K562 (cell line): ENCODE measurements around the gene RINL. TPM values are rescaled to one million over a fixed set of nuclear protein-coding genes. Genes with fewer than 3 reads are reported as not detected.

Experiments
- CHD1 ChIP-seq: fragments of 200-600 bp; sonication (generic); IDR thresholded peaks from one replicate; pipeline ENCODE4 v1.6.1; 2012; ENCODE audit warnings: mild to moderate bottlenecking, moderate library complexity, low read length, inconsistent platforms
- CREBBP ChIP-seq: IDR thresholded peaks from one replicate; pipeline ENCODE4 v1.6.1; 2012; ENCODE audit warnings: low read depth, mild to moderate bottlenecking, control low read depth, inconsistent platforms, low read length
- CTBP1 ChIP-seq: fragments of 450-650 bp; IDR thresholded peaks from 2 replicates; pipeline ENCODE4 v1.6.1; 2016; ENCODE audit warnings: borderline replicate concordance
- ETV1 ChIP-seq: fragments of 450-650 bp; conservative IDR thresholded peaks from 2 replicates; pipeline ENCODE4 v1.6.1; 2016; ENCODE audit warnings: missing genetic modification characterization, control low read depth, low read depth, missing compliant biosample characterization
- GABPB2 ChIP-seq: fragments of 250-450 bp; sonication (Bioruptor Pico); conservative IDR thresholded peaks from 2 replicates; pipeline ENCODE4 v1.5.1; 2021; ENCODE audit warnings: mild to moderate bottlenecking
- KAT2B ChIP-seq: IDR thresholded peaks from one replicate; pipeline ENCODE4 v1.6.1; 2012; ENCODE audit warnings: low read depth, mild to moderate bottlenecking, control low read depth, inconsistent platforms, low read length, moderate library complexity
- L3MBTL2 ChIP-seq: fragments of 450-650 bp; IDR thresholded peaks from 2 replicates; pipeline ENCODE4 v1.6.1; 2016; ENCODE audit warnings: mild to moderate bottlenecking, moderate library complexity
- POLR2G ChIP-seq: fragments of 200-400 bp; formaldehyde crosslinking; IDR thresholded peaks from 2 replicates; pipeline ENCODE4 v1.6.1; 2017; ENCODE audit warnings: low read depth, mild to moderate bottlenecking, antibody characterized with exemption, low read length, moderate library complexity
- RBM22 ChIP-seq: fragments of 200-400 bp; formaldehyde crosslinking; IDR thresholded peaks from 2 replicates; pipeline ENCODE4 v1.6.1; 2018; ENCODE audit warnings: low read length, low read depth; ENCODE audit not compliant: poor library complexity, severe bottlenecking
- SETDB1 ChIP-seq: IDR thresholded peaks from one replicate; pipeline ENCODE4 v1.6.1; 2012; ENCODE audit warnings: low read length, control low read depth, inconsistent platforms
- SPI1 ChIP-seq: IDR thresholded peaks from 2 replicates; pipeline ENCODE4 v1.6.1; 2011; ENCODE audit warnings: low read depth, low read length, control low read depth, borderline replicate concordance
- ZNF436 ChIP-seq: fragments of 250-450, 450-650 bp; sonication (Bioruptor Pico); formaldehyde crosslinking; IDR thresholded peaks from 2 replicates; pipeline ENCODE4 v1.7.0; 2020; ENCODE audit warnings: mild to moderate bottlenecking
- polyA plus RNA-seq, 8 experiments: library from polyadenylated mRNA; depleted of rRNA in 4 of 8; stranded (reverse) in 5 of 8; unstranded in 3 of 8; fragments of >200 nt; fragmentation: Nextera tagmentation in 2 of 8; fragmentation: Illumina TruSeq in 1 of 8; extraction: Ambion mirVana in 2 of 8; extraction: Trizol in 1 of 8; gene quantifications; 2 replicates each; pipeline versions ENCODE4 v1.2.1 to v1.2.3, GENCODE V29; 2011 to 2014; ENCODE audit warnings: inconsistent platforms in 1 of 8, missing spikeins in 1 of 8
- total RNA-seq, 7 experiments: library from RNA; depleted of rRNA in 6 of 7; stranded (reverse); fragments of >200 nt in 6 of 7; fragmentation: Illumina TruSeq in 2 of 7; extraction: Trizol in 2 of 7; gene quantifications; 2 replicates each; pipeline versions ENCODE4 v1.2.1 to v1.2.3, GENCODE V29; 2011 to 2021; ENCODE audit warnings: low replicate concordance in 1 of 7
- TF ChIP-seq, protein P1 (sequence below): fragments of 200-800 bp; sonication (Bioruptor generic); IDR thresholded peaks from 2 replicates; pipeline ENCODE4 v1.6.1; 2017; ENCODE audit warnings: missing genetic modification characterization, missing compliant biosample characterization
- TF ChIP-seq, protein P2 (sequence below): fragments of 450-650 bp; formaldehyde crosslinking; IDR thresholded peaks from 2 replicates; pipeline ENCODE4 v1.4.0; 2022; ENCODE audit warnings: missing genetic modification characterization
- TF ChIP-seq, protein P3 (sequence below): fragments of 200-800 bp; sonication (Bioruptor generic); IDR thresholded peaks from 2 replicates; pipeline ENCODE4 v1.6.1; 2016; ENCODE audit warnings: missing genetic modification characterization, missing compliant biosample characterization
- TF ChIP-seq, protein P4 (sequence below): sonication (generic); formaldehyde crosslinking; IDR thresholded peaks from 2 replicates; pipeline ENCODE4 v1.8.0; 2022; ENCODE audit warnings: mild to moderate bottlenecking, missing genetic modification reagents
- TF ChIP-seq, protein P5 (sequence below): fragments of 250-450 bp; sonication (Bioruptor Pico); IDR thresholded peaks from 2 replicates; pipeline ENCODE4 v1.8.0; 2022; ENCODE audit warnings: moderate library complexity, mild to moderate bottlenecking, inconsistent platforms

RINL gene
- total and polyA plus RNA-seq, 9 of the 15 experiments (the other 6 are each of a cell fraction or from before 2014, with no cell fraction given), result 0.82 to 10.9 (median 4.9) TPM

DNA sequence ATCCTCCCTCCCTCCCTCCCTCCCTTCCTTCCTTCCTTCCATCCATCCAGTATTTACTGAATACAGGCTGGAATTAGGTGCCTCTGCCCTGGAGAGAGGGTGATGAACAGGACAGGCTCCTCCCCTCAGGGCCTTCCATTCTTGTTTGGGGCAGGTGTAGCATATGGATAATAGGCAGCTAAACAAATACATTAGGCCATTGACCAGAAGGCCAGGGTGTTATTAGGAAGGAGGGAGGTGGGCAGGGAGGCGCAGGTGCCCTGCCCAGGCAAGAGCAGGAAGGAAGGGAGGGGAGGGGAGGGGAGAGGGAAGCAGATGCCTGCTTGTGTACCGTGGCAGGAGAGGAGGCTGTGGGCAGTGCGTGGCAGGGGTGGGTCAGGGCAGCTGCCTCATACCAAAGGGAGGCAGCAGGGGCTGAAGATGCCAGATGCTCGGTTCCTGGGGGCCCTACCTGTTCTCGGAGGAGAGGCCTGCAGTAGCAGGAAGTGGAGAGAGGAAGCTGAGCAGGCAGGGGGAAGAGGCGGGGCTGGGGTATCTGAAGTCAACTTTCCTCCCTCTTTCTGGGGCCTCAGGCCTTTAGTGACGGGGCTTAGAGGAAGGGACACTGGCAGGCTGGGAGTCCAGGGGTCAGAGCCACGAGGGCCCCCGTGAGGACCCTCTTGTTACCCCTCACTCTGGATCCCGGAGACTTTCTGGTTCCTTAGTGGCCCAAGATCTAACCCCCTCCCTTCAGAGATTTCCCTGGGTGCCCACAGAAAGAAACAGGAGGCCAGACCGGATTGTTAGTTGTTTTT is at the start of gene RINL (continued):
- no peak for TF ChIP-seq RBM22
- TF ChIP-seq CREBBP, result no peak
- TF ChIP-seq, protein P1, sequence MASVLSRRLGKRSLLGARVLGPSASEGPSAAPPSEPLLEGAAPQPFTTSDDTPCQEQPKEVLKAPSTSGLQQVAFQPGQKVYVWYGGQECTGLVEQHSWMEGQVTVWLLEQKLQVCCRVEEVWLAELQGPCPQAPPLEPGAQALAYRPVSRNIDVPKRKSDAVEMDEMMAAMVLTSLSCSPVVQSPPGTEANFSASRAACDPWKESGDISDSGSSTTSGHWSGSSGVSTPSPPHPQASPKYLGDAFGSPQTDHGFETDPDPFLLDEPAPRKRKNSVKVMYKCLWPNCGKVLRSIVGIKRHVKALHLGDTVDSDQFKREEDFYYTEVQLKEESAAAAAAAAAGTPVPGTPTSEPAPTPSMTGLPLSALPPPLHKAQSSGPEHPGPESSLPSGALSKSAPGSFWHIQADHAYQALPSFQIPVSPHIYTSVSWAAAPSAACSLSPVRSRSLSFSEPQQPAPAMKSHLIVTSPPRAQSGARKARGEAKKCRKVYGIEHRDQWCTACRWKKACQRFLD (CRISPR knock-in tag), result no peak
- no peak for TF ChIP-seq KAT2B
- TF ChIP-seq, protein P2, sequence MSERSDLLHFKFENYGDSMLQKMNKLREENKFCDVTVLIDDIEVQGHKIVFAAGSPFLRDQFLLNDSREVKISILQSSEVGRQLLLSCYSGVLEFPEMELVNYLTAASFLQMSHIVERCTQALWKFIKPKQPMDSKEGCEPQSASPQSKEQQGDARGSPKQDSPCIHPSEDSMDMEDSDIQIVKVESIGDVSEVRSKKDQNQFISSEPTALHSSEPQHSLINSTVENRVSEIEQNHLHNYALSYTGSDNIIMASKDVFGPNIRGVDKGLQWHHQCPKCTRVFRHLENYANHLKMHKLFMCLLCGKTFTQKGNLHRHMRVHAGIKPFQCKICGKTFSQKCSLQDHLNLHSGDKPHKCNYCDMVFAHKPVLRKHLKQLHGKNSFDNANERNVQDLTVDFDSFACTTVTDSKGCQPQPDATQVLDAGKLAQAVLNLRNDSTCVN (CRISPR knock-in tag), result peak; percentile 78; the same call in 1 of the 2 replicates
- TF ChIP-seq CTBP1, result peak; percentile 45; the same call in 1 of the 2 replicates
- TF ChIP-seq, protein P3, sequence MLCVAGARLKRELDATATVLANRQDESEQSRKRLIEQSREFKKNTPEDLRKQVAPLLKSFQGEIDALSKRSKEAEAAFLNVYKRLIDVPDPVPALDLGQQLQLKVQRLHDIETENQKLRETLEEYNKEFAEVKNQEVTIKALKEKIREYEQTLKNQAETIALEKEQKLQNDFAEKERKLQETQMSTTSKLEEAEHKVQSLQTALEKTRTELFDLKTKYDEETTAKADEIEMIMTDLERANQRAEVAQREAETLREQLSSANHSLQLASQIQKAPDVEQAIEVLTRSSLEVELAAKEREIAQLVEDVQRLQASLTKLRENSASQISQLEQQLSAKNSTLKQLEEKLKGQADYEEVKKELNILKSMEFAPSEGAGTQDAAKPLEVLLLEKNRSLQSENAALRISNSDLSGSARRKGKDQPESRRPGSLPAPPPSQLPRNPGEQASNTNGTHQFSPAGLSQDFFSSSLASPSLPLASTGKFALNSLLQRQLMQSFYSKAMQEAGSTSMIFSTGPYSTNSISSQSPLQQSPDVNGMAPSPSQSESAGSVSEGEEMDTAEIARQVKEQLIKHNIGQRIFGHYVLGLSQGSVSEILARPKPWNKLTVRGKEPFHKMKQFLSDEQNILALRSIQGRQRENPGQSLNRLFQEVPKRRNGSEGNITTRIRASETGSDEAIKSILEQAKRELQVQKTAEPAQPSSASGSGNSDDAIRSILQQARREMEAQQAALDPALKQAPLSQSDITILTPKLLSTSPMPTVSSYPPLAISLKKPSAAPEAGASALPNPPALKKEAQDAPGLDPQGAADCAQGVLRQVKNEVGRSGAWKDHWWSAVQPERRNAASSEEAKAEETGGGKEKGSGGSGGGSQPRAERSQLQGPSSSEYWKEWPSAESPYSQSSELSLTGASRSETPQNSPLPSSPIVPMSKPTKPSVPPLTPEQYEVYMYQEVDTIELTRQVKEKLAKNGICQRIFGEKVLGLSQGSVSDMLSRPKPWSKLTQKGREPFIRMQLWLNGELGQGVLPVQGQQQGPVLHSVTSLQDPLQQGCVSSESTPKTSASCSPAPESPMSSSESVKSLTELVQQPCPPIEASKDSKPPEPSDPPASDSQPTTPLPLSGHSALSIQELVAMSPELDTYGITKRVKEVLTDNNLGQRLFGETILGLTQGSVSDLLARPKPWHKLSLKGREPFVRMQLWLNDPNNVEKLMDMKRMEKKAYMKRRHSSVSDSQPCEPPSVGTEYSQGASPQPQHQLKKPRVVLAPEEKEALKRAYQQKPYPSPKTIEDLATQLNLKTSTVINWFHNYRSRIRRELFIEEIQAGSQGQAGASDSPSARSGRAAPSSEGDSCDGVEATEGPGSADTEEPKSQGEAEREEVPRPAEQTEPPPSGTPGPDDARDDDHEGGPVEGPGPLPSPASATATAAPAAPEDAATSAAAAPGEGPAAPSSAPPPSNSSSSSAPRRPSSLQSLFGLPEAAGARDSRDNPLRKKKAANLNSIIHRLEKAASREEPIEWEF (CRISPR knock-in tag), result no peak
- TF ChIP-seq ETV1 (tag), result 0 out of 2 replicates have a peak, but pooled peaks have one; percentile 14
- TF ChIP-seq GABPB2 (CRISPR knock-in tag), result no peak
- peak; percentile 86; the same call in 1 of the 2 replicates for TF ChIP-seq SPI1
- TF ChIP-seq POLR2G, result 0 out of 2 replicates have a peak, but pooled peaks have one; percentile 42
- TF ChIP-seq, protein P4, sequence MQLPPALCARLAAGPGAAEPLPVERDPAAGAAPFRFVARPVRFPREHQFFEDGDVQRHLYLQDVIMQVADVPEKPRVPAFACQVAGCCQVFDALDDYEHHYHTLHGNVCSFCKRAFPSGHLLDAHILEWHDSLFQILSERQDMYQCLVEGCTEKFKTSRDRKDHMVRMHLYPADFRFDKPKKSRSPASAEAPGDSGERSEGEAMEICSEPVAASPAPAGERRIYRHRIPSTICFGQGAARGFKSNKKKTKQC, result no peak
- TF ChIP-seq, protein P5, sequence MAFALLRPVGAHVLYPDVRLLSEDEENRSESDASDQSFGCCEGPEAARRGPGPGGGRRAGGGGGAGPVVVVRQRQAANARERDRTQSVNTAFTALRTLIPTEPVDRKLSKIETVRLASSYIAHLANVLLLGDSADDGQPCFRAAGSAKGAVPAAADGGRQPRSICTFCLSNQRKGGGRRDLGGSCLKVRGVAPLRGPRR (CRISPR knock-in tag), result no peak
- TF ChIP-seq ZNF436 (CRISPR knock-in tag), result no peak
- TF ChIP-seq SETDB1, result no peak
- TF ChIP-seq CHD1, result no peak
- no peak for TF ChIP-seq L3MBTL2
